HPDE6-E6E7 (cell line): ENCODE measurements around the gene EPO.
A peak's percentile ranks its signal among the peaks of the same experiment; 100 is the strongest.
"Not testable (repeated sequence)": the region's sequence is repeated elsewhere in the genome, so short reads cannot be mapped to it uniquely, and the experiment has no call there.

Experiments
- DNase-seq: peaks from one replicate; pipeline ENCODE4 v3.0.0; 2011; ENCODE audit warnings: missing footprints; ENCODE audit errors: extremely low spot score

The EPO gene

GRCh38 chr7:100735730-100736129 lies 15.5 kb downstream of the EPO start:
- no peak for DNase-seq

- no peak for DNase-seq
Observed at GRCh38 chr7:100736671-100737070, 16.4 kb downstream of the EPO start.

GRCh38 chr7:100739934-100740333 lies 19.7 kb downstream of the EPO start:
- no peak for DNase-seq

DNA sequence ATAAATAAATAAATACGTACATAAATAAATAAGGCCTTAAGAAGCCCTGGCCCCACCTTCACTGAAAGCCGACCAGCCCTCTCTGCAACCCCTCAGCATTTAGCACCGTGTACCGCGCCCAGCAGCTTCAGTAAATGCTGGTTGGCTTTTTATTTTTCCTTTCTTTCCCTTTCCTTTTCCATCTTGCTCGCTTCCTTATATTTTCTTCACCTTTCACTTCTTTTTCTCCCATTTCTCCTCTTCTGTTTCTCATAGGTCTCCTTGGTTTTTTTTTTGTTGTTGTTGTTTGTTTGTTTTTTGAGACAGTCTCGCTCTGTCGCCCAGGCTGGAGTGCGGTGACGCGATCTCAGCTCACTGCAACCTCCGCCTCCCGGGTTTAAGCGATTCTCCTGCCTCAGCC lies 24.3 kb downstream of the EPO start:
- DNase-seq = no peak

DNA sequence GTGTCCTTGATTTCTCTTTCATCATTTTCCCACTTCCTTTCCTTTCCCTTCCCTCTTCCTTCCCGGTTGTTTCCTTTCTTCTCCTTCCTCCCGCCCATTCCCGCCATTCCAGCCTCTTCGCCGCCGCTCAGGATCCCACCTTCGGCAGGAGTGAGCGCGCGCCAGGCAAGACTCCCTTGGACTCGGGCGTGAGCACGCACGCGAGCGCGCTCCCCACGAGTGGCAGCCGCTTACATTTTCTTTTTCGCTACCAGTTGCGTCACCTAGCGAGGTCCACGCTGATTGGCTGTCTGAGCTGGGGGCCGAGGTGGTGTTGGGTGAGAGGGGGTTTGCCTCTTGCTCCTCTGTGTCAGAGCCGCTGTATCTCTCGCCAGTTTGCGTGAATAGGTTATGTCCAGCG lies 24.9 kb downstream of the EPO start:
- DNase-seq = no peak

DNA sequence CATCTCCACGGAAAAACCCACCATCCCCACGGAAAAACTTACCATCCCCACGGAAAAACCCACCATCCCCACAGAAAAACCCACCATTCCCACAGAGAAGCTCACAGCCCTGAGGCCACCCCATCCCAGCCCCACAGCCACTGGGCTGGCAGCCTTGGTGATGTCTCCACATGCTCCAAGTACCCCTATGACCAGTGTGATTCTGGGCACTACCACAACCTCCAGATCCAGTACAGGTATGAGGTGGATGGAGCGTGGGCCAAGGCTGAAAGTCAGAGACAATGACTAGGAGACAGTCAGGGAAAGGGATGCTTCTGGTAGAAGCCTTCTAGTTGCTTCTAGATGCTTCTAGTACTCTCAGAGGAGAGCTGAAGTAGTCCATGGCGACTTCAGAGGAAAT lies 32.7 kb downstream of the EPO start:
- DNase-seq = no peak

DNA sequence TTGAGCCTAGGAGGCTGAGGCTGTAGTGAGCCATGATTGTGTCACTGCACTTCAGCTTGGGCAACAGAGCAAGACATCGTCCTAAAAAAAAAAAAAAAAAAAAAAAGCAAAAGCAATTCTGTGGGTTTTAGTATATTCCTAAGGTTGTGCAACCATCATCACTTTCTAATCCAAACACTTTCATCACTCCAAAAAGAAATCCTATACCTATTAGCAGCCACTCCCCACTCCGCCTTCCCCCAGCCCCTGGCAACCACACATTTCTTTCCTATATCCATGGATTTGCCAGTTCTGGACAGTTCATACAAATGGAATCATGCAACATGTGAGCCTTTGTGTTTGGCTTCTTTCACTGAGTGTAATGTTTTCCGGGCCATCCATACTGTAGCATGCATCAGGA lies 33.5 kb downstream of the EPO start:
- DNase-seq = no peak

DNA sequence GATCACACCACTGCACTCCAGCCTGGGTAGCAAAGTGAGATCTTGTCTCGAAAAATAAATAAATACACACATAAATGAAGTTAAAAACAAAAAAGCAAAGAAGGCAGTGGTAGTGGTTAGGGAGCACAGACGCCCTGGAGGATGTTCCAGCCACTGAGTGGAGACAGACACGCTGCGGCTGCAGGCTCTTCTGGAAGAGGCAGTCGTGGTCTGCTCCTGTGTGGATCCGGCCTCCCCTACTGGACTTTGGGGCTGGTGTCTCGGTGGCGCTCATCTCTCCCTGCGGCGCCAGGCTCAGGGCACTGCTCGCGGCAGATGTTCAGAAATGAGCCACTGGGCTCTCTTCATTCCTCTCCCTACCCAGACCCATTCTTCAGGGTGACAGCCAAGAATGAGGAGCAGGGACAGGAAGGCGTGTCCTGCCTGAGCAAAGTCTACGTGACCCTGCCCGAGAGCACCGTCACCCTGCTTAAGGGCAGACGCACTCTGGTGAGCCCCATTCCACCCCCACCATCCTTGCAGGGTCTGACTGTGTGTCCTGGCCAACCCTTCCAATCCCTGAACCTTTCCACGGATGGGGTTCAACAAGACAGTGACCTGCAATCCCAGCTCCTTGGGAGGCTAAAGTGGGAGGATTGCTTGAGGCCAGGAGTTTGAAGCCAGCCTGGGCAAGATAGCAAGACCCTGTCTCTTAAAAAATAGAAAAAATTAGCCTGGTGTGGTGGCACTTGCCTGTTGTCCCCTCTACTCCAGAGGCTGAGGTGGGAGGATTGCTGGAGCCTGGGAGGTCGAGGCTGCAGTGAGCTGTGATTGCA lies 39.3 kb downstream of the EPO start:
- no peak for DNase-seq

DNA sequence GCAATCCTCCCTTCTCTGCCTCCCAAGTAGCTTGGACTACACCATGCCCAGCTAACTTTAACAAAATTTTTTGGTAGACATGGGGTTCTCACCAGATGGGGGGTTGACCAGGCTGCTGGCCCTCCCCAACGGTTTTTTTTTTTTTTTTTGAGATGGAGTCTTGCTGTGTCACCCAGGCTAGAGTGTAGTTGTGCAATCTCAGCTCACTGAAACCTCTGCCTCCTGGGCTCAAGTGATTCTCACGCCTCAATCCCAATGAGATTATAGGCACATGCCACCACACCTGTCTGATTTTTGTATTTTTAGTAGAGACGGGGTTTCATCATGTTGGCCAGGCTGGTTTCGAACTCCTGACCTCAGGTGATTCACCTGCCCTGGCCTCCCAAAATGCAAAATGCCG lies 42.6 kb downstream of the EPO start:
- DNase-seq = not testable (repeated sequence)

DNA sequence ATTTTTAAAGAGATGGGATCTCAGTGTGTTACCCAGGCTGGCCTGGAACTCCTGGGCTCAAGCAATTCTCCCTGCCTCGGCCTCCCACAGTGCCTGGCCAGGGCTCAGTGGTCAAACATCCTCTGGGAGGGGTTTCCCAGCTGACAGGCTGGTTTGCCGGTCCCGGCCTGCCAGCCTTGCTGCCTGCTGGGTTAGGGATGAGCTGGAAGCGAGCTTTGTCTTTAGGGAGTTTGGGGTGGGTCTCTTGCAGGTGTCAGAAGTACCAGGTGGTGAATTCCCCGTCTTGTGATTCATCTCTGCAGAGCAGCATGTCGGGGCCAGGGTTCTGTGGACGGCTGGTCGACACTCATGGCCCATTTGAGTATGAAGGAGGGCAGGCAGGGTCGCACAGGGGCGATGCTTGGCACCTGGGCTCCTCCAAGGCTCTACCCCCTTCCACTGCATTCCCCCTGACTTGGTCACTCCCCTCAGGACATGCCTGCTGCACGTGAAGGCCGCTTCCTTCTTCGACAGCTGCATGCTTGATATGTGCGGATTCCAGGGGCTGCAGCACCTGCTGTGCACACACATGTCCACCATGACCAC lies 43.4 kb downstream of the EPO start:
- DNase-seq = peak; percentile 54

GRCh38 chr7:100764841-100765240 lies 44.6 kb downstream of the EPO start:
- DNase-seq = no peak

- DNase-seq = no peak
Observed at GRCh38 chr7:100765250-100765649, 45.0 kb downstream of the EPO start.

- DNase-seq = no peak
Observed at GRCh38 chr7:100768784-100769183, 48.5 kb downstream of the EPO start.
